Right renal cortex interstitium (tissue), 3 donors: ENCODE measurements around the gene SLC25A25. TPM values are rescaled to one million over a fixed set of nuclear protein-coding genes. Genes with fewer than 3 reads are reported as not detected.

Experiments
- DNase-seq, 3 donors: peaks; one replicate each; pipeline ENCODE4 v3.0.0-alpha.2; 2013; ENCODE audit warnings: low read depth in 3 of 3, low spot score in 2 of 3
- polyA plus RNA-seq, 3 donors: library from polyadenylated mRNA; unstranded; fragments of 120-200 nt; gene quantifications; one replicate each; pipeline ENCODE4 v1.2.1, GENCODE V29; 2013; ENCODE audit not compliant: insufficient read length in 3 of 3

SLC25A25 gene
- polyA plus RNA-seq, 3 donors: 12.8 to 14.0 (median 13.4) TPM

GRCh38 chr9:128051932-128052709, 15.9 kb upstream of the SLC25A25 start:
- DNase-seq: no peak

GRCh38 chr9:128053560-128053959, 14.5 kb upstream of the SLC25A25 start:
- DNase-seq: no peak

- no peak for DNase-seq
Observed at GRCh38 chr9:128054087-128054486, 13.9 kb upstream of the SLC25A25 start.

GRCh38 chr9:128055344-128056040, 12.5 kb upstream of the SLC25A25 start:
- no peak for DNase-seq

GRCh38 chr9:128056086-128056485, 11.9 kb upstream of the SLC25A25 start:
- no peak for DNase-seq

GRCh38 chr9:128056887-128057723, 10.9 kb upstream of the SLC25A25 start:
- DNase-seq: no peak

GRCh38 chr9:128057724-128058409, 10.2 kb upstream of the SLC25A25 start:
- DNase-seq: no peak

- DNase-seq: no peak
Observed at GRCh38 chr9:128059365-128059983, 8.6 kb upstream of the SLC25A25 start.

- no peak for DNase-seq
Observed at GRCh38 chr9:128061275-128061960, 6.6 kb upstream of the SLC25A25 start.

- no peak for DNase-seq
Observed at GRCh38 chr9:128062279-128062678, 5.8 kb upstream of the SLC25A25 start.

- no peak for DNase-seq
Observed at GRCh38 chr9:128062846-128063831, 4.9 kb upstream of the SLC25A25 start.

GRCh38 chr9:128065907-128066712, 1.9 kb upstream of the SLC25A25 start:
- DNase-seq: no peak

- peak; percentile 98 to 99 (median 99) for DNase-seq
Observed at GRCh38 chr9:128066713-128067644, 1.1 kb upstream of the SLC25A25 start, which contains the start of gene NAIF1. NAIF1 (minus strand) TSS chr9:128067320; CDS start chr9:128067101, 219 bp downstream.

GRCh38 chr9:128068386-128069205, 564 bp downstream of the SLC25A25 start:
- DNase-seq: no peak

GRCh38 chr9:128070874-128071273, 2.8 kb downstream of the SLC25A25 start:
- DNase-seq: no peak
